HTR-8/SVneo (cell line): ENCODE results near the gene OR6B3.

Experiments used
- DNase-seq: peaks from one replicate; pipeline ENCODE4 v3.0.0; 2011; ENCODE audit warnings: low spot score, mixed read lengths; ENCODE audit not compliant: insufficient read length
- FAIRE-seq: peaks from 2 replicates; lab custom pipeline; 2011; peaks lifted over from hg19 to GRCh38; lab: Jason Lieb, UNC

The OR6B3 gene

DNA sequence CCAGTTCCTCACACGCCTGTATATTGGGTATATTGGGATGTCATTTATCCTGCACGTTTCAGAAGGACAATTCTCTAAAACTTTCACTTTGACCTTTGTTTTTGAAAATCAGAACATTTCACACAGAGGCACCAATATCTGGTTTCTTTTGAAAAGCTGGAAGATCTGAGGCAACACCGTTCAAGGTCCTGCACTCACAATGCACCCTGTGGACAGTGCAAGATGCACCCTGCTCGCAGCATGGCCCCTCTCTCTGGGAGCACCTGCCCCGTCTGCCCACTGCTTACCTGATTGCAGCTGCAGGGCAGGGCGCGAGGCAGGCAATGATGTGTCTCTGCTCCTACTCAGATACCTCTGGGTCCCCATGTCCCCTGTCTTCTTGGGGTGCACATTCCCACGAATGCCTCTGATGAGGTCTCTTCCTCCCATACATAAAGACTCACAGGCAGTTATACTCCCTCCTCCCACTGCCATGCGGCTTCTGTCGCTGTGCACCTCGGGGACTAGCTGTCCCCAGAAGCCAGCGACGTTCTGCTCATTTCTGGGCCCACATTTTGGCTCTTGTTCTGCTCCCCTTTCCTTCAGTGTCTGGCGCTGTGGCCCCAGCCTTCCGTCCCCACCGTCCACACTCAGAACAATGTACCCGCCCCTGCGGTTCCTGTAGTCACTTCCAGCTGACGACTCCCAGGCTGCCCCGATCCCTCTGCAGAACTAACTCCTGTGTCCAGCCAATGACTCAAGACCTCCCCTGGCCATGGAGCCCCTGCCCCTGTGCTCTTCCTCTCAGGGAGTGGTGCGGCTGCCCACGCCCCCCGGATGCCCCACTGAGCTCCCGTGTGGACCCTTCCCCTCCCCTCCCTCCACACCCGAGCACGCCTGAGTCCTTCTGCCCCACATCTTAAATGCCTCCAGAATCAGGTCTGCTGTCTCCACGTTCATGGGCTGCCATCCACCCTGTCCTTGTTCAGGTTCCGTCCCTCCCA is at the start of gene OR6B3:
OR6B3 (minus strand) TSS at position 349 of the 983 bp plus-strand sequence.
- FAIRE-seq: no peak
- DNase-seq: no peak

DNA sequence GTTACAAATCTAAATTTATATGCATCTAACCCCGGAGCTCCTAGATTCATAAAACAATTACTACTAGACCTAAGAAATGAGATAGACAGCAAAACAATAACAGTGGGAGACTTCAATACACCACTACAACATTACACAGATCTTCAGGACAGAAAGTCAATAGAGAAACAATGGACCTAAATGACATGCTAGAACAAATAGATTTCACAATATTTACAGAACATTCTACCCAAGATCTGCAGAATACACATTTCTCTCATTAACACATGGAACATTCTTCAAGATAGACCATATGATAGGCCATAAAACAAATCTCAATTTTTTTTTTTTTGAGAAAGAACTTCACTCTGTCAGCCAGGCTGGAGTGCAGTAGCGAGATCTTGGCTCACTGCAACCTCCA is 45.0 kb upstream of the OR6B3 start:
- FAIRE-seq (no peak), DNase-seq (no peak)

DNA sequence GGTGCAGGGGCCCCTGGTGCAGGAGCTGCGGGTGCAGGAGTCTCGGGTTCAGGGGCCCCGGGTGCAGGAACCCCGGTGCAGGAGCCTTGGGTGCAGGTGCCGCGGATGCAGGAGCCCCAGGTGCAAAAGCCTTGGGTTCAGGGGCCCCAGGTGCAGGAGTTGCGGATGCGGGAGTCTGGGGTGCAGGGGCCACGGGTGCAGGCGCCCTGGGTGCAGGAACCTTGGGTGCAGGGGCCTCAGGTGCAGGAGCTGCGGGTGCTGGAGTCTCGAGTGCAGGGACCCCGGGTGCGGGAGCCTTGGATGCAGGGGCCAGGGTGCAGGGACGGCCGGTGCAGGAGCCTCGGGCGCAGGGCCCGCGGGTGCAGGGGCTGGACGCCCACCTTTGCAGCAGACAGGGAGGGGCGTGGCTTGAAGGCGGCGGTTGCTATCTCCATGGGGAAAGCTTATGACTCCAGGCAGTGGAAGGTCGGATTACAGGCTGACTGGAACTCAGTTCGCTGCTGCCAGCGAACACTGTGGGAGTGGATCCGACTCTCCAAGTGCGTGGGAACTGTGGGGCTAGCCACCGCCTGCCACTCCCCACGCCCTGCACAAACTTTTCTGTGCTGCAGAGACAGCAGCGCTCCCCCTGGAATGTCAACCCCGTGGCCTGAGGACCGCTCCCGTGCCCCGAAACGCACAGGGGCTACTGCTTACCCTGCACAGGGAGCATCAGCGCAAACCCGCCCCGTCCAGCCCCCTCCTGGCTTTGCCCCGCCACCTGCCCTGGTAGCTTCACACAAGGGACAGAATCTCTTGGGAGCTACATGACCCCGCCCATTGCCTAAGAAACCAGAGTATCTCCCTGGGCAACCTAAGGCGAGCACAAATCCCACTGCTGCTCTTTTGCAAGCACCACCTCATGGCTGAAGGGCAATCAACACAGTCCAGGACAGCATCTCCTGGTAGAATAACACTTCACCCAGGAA is 42.5 kb upstream of the OR6B3 start:
- DNase-seq: no peak
- FAIRE-seq: no peak

DNA sequence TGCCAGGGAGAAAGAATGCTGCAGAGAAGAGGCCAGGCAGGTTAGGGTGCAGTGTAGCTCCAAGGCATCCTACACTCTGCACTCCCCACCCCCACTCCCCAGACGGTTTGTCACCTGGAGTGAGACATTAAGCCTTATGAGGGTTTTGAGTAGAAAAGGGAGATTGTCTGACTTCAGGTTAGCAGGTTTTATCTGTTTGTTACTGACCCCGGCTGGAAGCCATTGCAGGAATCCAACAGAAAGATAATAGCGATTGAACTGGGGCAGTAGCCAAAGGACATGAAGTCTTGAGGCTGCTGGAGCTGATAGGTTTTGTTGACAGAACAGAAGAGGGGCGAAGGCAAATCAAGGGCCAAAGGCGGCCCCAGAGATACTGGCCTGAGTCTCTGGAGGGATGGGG is 36.0 kb upstream of the OR6B3 start:
- FAIRE-seq (no peak), DNase-seq (no peak)

DNA sequence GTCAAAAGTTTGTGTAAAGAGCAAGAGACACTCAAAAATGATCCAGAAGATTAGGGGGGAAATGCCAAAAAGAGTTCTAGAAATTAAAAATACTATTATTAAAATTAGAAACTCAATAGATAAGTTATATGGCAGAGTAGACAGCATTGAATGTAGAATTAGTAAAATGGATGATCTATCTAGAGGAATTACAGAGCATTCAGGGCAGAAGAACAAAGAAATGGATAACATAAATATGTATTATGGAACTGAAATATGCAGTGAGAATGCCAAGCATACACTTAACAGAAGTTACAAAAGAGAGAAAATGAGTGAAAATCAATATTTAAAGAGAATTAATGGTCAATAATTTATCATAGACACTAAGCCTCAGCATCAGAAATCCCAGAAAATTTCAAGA is 33.2 kb upstream of the OR6B3 start:
- DNase-seq (no peak), FAIRE-seq (no peak)

DNA sequence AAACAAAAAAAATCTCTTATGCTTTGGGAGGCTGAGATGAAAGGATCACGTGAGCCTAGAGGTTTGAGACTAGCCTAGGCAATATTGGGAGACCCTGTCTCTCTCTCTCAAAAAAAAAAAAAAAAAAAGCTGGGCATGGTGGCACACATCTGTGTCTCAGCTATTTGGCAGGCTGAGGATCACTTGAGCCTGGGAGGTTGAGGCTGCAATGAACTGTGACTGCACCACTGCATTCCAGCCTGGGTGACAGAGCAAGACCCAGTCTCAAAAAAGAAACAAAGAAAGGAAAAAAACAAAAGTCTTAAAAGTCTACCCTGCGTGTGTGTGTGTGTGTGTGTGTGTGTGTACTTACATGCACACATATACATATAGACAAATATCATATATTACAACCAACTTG is 25.3 kb upstream of the OR6B3 start:
- DNase-seq: no peak
- FAIRE-seq: no peak

DNA sequence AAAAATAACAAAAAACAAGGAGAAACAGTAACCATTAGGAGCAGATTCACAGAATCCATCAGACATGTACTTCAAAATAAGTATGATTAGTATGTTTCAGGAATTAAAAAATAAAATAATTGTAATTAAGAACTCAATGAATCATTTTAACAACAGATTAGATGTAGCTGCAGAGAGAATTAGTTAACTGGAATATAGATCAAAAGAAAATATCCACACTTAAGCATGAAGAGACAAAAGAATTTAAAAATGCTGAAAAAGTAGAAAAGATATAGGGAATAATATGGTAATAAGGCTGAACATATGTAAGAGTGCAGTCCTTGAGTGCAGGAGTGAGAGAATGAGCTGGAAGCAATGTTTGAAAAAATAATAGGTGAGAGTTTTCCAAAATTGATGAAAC is 24.1 kb upstream of the OR6B3 start:
- DNase-seq (no peak), FAIRE-seq (no peak)

DNA sequence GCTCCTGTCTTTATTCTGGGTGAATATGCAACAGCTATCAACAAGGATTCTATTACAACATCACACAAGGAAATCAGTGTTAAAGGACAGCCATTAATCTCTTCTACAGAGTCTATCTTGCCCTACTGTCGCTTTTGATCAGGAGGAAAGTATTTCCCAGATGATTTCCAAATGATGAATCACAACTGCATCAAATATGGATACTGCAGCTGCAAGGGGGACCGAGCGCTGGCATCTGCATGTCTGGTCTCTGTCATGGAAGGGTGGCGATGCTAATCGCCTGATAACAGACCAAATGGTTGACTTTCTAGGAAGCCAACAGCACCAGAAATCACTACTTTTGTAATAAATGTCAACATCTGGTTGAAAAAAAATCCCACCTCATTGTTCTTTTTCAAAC is 21.2 kb upstream of the OR6B3 start:
- no peak for FAIRE-seq

DNA sequence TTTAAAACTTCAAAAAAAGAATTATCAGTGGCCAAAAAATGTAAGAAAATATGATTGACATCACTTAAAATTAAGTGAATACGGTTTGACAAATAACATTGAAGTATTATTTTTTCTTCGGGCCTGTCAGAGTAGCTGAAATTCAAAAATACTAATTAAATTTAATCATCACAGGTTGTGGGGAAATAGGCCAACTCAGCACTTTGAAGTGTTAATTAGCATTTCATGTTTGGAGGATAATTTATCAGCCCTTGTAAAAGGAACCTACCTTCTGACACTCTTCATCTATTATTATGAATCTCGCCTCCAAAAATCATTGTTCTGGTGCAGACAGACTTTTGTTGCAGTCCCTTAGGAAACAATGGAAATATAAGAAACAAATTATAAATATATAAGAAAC is 17.6 kb upstream of the OR6B3 start:
- FAIRE-seq (no peak), DNase-seq (no peak)

More for the DNA sequence above, 21.2 kb upstream of the OR6B3 start:
- no peak for DNase-seq

DNA sequence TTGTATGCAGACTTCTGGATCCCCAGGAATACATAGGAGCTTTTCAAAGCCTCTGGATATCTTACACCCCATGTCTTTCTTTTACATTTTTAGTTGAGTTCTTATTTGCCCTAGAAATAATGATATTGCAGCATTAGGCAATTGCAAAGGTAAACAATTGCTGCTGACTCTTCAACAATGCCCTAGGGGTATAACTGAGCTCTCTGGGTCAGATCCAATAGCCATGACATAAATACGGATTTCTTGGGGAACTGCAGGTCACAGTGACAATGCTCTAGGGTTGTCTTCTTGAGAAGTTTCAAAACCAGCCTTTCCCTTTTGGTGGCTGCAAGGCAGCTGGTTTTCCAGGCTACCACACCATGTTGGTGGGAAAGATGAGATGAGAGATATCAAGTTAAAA is 16.5 kb upstream of the OR6B3 start:
- DNase-seq (no peak), FAIRE-seq (no peak)

DNA sequence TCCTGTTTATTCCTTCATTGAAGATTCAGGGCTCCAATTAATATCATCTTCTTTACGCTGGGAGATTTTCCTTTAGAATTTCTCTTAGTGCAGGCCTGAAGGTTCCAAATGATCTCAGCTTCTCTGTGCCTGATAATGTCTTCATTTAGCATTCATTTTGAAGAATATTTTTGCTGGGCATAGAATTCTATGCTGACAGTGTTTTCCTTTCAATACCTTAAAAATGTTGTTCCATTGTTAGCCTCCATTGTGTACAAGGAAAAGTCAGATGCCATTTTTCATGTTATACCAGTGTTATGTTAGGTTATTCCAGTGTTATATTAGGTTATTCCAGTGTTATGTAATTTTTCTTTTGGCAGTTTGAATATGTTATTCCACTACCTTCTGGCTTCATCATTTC is 14.9 kb upstream of the OR6B3 start:
- DNase-seq (no peak), FAIRE-seq (no peak)

DNA sequence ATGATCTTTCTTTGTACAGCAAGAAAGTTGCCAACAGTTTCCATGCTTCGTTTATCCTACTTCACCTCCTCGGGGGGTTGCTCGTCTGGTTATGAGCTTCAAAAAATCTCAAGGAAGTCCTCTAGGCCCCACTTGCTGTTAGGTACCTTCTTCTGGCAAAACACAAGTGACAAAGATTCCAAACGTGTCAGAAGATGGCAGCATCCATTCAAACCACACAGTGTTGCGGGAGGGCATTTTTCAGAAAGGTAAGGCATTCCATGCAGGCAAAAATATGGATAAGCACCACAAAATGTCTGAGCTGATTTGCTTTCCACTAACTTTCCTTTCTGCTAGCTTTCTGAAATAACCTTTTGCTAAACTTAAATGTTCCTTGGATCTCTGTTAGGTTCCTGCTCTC is 13.2 kb upstream of the OR6B3 start:
- FAIRE-seq: no peak
- no peak for DNase-seq

DNA sequence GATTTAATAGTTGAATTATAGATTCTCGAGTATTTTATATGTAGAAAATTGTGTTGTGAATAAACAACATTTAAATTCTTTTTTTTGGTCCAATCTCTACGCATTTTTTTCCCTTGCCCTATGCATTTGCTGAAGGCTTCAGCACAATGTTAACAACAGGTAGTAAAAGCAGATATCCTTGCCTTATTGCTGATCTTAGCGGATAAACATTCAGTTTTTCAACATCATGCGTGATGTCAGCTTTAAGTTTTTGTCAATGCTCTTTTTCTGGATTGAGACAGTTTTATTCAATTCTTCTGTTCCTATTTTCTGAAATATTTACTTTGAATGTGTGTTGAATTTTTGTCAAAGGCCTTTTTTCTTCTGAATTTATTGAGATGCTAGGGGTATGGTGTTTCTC is 11.6 kb upstream of the OR6B3 start:
- DNase-seq (no peak), FAIRE-seq (no peak)

DNA sequence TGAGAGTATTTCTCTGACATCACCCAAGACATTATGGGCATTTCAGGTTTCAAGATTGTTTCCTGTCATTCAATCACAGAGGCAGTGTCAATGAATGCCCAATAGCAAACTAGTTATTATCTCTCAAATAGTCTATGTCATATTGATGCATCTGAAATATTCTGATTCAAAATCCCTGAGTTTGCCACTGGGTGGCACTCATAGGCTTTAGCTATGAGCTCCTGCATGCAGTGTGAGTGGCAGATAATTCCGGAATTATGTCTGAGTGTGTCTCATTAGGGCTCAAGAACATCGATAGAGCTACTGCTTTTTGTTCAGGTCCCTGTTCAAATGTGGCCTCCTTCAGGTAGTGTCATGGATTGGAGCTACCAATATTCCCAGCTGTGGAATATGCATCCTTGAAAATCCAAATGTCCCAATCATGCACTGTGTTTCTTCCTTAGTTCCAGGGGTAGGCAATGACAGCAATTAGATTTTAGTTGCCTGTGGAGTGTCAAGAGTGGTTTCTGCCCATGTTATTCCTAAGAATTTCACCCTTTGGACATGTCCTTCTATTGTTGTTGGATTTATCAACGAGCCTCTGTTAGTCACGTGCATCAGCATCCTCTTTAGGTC is 7.8 kb upstream of the OR6B3 start:
- peak; percentile 57 for DNase-seq
- peak; percentile 44 for FAIRE-seq

DNA sequence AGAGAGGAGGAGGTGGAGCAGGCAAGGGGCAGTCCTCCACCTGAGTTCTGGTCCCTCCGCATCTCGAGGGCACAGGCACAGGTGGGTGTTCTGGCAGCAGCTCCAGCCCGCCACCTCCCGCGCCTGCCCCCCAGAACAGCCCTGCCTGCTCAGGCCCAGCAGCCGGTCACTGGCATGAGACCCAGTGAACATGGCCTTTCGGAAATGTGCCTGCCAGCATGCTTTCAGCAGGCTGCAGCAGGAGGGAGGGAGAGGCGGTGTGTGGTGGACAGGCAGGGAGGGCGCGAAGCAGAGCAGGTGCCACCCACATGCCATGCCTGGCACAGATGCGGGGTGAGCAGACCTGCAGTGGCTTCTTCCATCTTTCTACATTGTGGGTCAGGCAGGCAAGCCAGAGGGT is 3.4 kb upstream of the OR6B3 start:
- FAIRE-seq: no peak
- DNase-seq: no peak

DNA sequence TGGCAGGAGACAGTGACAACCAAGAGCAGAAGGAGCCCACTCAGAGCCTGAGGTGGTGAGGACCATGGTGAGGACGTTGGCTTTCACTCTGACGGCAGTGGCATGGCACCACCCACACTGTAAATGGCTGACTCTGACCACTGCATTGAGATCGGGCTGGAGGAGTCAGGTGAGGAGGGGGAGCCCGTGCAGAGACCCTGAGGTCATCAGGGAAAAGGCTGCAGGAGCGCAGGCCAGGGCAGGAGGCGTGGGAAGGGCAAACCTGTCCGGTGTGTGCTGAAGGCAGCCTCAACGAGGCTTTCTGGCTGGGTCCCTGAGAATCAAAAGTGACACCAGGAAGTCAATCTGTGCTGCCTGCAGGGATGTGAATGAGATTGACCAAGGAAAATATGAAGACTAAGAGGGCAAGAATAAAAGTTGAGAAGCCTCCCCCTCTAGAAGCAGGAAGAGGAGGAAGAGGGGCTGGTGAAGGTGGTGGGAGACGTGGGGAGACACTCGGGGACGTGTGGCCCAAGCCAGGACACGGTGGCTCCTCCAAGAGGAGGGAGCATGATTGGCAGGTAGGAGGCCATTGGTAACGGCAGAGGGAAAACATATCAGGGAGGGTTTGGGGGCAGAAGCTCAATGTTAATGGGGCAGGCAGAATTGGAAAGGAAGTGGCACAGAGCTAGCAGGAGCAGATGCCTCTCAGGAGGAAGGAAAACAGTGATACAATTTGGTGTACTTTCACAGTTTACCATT is 2.0 kb upstream of the OR6B3 start:
- DNase-seq: no peak
- no peak for FAIRE-seq

DNA sequence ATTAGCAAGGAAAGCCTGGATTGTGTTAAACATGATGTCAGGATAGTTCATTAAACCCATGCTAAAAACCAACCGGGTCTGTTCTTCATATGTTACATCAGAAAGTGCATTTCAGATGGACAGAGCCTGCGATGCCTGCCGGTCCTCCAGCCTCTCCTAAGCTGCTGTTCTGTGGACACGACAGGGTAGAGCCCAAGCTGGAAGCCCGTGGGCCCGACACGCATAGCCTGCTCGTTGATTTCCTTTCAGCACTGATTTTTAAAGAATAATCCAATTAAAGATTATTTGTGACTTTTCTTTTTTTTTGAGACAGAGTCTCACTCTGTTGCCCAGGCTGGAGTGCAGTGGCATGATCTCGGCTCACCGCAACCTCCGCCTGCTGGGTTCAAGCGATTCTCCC is 797 bp downstream of the OR6B3 start:
- FAIRE-seq (no peak), DNase-seq (no peak)

DNA sequence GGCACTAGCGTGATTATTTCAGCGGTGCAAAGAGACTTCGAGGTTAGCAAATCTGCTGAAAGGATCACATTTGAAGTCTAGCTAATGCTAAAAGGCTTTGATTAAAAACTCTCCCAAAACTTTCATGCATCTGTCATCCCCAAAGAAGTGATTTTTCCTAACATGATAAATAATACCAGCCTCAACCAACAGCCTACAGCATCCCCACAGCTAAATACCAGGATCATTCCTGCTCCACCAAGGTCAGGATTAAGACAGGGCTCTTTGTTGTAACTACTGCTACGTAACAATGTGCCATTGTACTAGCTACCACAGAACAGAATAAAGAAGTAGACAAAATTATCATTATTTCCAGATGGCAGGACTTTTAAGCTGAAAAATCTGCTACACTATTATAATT is 1.6 kb downstream of the OR6B3 start:
- DNase-seq (no peak), FAIRE-seq (no peak)

DNA sequence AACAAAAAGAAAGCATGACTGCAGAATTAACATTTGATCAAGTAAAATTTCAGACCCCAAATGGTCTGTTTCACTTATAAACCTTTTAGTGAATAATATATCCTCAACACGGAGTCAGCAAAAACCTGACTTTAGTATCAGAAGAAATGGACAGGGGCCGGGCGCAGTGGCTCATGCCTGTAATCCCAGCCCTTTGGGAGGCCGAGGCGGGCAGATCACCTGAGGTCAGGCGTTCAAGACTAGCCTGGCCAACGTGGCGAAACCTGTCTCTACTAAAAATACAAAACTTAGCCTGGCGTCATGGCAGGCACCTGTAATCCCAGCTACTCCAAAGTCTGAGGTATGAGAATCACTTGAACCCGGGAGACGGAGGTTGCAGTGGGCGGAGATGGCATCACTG is 3.0 kb downstream of the OR6B3 start:
- FAIRE-seq: no peak
- no peak for DNase-seq

DNA sequence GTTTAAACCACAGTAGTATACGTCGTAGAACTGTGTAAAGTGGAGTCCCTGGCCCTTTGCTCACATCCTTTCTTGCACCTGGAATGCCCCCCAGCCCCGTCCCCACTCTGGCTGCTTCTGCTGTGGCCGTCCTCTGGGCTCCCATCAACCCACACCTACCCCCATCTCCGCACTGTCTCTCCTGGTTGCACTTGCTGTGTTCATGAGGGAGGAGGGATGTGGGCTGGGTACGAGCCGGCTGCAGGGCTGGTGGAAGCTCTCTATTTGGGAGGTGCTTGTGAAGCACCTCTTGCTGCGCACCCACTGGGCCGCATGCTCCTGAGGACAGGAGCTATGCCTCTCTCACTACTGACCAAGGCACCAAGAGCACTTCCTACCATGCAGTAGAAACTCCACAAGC is 5.1 kb downstream of the OR6B3 start:
- FAIRE-seq: no peak

More for the DNA sequence above, 5.1 kb downstream of the OR6B3 start:
- DNase-seq: no peak
